Measurements from ENCODE around the gene PRKN.

DNA sequence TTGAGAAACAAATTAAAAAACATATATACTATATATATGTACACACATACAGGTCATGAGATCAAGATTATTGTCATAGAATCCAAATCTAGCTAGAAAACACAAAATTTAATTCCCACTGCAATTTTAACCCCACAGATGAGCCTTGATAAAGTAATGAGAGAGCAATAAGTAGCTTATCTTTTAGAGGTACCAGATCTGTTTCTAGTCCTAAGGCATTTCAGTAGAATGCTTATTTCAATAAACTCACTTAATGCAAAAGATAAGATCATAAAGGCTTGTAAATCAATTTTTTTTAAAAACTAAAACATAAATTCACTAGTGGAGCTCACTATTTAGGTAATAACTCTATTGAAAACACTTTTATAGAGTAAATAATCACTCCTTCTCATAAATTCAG, 47.2 kb downstream of the PRKN start:
- TF ChIP-seq NANOG (IDR thresholded peaks at IDR 0.05; ENCODE audit: borderline replicate concordance): no peak
- TF ChIP-seq, protein P1, sequence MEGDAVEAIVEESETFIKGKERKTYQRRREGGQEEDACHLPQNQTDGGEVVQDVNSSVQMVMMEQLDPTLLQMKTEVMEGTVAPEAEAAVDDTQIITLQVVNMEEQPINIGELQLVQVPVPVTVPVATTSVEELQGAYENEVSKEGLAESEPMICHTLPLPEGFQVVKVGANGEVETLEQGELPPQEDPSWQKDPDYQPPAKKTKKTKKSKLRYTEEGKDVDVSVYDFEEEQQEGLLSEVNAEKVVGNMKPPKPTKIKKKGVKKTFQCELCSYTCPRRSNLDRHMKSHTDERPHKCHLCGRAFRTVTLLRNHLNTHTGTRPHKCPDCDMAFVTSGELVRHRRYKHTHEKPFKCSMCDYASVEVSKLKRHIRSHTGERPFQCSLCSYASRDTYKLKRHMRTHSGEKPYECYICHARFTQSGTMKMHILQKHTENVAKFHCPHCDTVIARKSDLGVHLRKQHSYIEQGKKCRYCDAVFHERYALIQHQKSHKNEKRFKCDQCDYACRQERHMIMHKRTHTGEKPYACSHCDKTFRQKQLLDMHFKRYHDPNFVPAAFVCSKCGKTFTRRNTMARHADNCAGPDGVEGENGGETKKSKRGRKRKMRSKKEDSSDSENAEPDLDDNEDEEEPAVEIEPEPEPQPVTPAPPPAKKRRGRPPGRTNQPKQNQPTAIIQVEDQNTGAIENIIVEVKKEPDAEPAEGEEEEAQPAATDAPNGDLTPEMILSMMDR (conservative IDR thresholded peaks at IDR 0.05; ENCODE audit: low read depth in 2 of 2): no peak
- TF ChIP-seq CREB1 (CRISPR knock-in tag; IDR thresholded peaks at IDR 0.05; ENCODE audit: low read depth): no peak
- no peak for TF ChIP-seq EZH2 (IDR thresholded peaks at IDR 0.05; ENCODE audit: low read depth, unreplicated experiment)
- TF ChIP-seq POLR2AphosphoS5 (IDR thresholded peaks at IDR 0.05; ENCODE audit: low read depth): no peak
- no peak for TF ChIP-seq EZH2phosphoT487 (IDR thresholded peaks at IDR 0.05; ENCODE audit: unreplicated experiment)
- TF ChIP-seq, protein P2, sequence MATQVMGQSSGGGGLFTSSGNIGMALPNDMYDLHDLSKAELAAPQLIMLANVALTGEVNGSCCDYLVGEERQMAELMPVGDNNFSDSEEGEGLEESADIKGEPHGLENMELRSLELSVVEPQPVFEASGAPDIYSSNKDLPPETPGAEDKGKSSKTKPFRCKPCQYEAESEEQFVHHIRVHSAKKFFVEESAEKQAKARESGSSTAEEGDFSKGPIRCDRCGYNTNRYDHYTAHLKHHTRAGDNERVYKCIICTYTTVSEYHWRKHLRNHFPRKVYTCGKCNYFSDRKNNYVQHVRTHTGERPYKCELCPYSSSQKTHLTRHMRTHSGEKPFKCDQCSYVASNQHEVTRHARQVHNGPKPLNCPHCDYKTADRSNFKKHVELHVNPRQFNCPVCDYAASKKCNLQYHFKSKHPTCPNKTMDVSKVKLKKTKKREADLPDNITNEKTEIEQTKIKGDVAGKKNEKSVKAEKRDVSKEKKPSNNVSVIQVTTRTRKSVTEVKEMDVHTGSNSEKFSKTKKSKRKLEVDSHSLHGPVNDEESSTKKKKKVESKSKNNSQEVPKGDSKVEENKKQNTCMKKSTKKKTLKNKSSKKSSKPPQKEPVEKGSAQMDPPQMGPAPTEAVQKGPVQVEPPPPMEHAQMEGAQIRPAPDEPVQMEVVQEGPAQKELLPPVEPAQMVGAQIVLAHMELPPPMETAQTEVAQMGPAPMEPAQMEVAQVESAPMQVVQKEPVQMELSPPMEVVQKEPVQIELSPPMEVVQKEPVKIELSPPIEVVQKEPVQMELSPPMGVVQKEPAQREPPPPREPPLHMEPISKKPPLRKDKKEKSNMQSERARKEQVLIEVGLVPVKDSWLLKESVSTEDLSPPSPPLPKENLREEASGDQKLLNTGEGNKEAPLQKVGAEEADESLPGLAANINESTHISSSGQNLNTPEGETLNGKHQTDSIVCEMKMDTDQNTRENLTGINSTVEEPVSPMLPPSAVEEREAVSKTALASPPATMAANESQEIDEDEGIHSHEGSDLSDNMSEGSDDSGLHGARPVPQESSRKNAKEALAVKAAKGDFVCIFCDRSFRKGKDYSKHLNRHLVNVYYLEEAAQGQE (IDR thresholded peaks at IDR 0.05; ENCODE audit: unreplicated experiment): no peak
- TF ChIP-seq, protein P3, sequence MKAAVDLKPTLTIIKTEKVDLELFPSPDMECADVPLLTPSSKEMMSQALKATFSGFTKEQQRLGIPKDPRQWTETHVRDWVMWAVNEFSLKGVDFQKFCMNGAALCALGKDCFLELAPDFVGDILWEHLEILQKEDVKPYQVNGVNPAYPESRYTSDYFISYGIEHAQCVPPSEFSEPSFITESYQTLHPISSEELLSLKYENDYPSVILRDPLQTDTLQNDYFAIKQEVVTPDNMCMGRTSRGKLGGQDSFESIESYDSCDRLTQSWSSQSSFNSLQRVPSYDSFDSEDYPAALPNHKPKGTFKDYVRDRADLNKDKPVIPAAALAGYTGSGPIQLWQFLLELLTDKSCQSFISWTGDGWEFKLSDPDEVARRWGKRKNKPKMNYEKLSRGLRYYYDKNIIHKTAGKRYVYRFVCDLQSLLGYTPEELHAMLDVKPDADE (IDR thresholded peaks at IDR 0.05): no peak
- TF ChIP-seq JUNB (IDR thresholded peaks at IDR 0.05; ENCODE audit: unreplicated experiment): no peak
- TF ChIP-seq STAT1 (IDR thresholded peaks at IDR 0.05; ENCODE audit: unreplicated experiment): no peak
- TF ChIP-seq ZNF331 (CRISPR knock-in tag; IDR thresholded peaks at IDR 0.05; ENCODE audit: low read depth): no peak

Data from GM23338 (cell line).